Activated CD4-positive, alpha-beta T cell treated with anti-CD3 and anti-CD28 coated beads, Interleukin-2, amount 50 U/mL, for 24 hours (primary cell): ENCODE results near the gene ZNF385C.

Experiments used
- DNase-seq, 2 donors: peaks; one replicate each; pipeline ENCODE4 v3.0.0-alpha.2; 2020; ENCODE audit warnings: low read depth in 1 of 2, low spot score in 1 of 2

The ZNF385C gene

GRCh38 chr17:42125565-42125964, 27.3 kb upstream of the ZNF385C start:
- DNase-seq, result no peak

- DNase-seq, result no peak
These were observed 26.0 kb upstream of the ZNF385C start for GRCh38 chr17:42124256-42124655.

GRCh38 chr17:42122371-42123303, 24.4 kb upstream of the ZNF385C start, which contains the start of gene HSPB9:
HSPB9 (plus strand) TSS chr17:42122804; CDS start chr17:42122851, 47 bp downstream.
- no peak for DNase-seq

GRCh38 chr17:42120770-42121769, 22.8 kb upstream of the ZNF385C start, which contains the start of gene KAT2A:
KAT2A (minus strand) TSS chr17:42121367; CDS start chr17:42121304, 63 bp downstream.
- peak; percentile 57 to 69 for DNase-seq

- no peak for DNase-seq
These were observed 22.0 kb upstream of the ZNF385C start for GRCh38 chr17:42120161-42120769.

- DNase-seq, result no peak
These were observed 21.0 kb upstream of the ZNF385C start for GRCh38 chr17:42119301-42119700.

- DNase-seq, result peak in 1 of 2 donors; percentile 38
These were observed 20.3 kb upstream of the ZNF385C start for GRCh38 chr17:42118545-42118944.

- DNase-seq, result no peak
These were observed 19.8 kb upstream of the ZNF385C start for GRCh38 chr17:42118126-42118510.

GRCh38 chr17:42117397-42118125, 19.3 kb upstream of the ZNF385C start:
- no peak for DNase-seq

- peak; percentile 60 to 81 for DNase-seq
These were observed 18.6 kb upstream of the ZNF385C start for GRCh38 chr17:42116705-42117396.

- DNase-seq, result no peak
These were observed 15.8 kb upstream of the ZNF385C start for GRCh38 chr17:42114118-42114517.

GRCh38 chr17:42113293-42114069, 15.2 kb upstream of the ZNF385C start:
- DNase-seq, result no peak

- DNase-seq, result peak; percentile 53 to 78
These were observed 14.4 kb upstream of the ZNF385C start, which contains the start of gene DHX58 for GRCh38 chr17:42112552-42113176. DHX58 (minus strand) TSS chr17:42112714; CDS start chr17:42111892, 822 bp downstream.

GRCh38 chr17:42111871-42112551, 13.7 kb upstream of the ZNF385C start:
- DNase-seq, result no peak

- DNase-seq, result no peak
These were observed 13.0 kb upstream of the ZNF385C start for GRCh38 chr17:42111265-42111636.

GRCh38 chr17:42110301-42111264, 12.3 kb upstream of the ZNF385C start:
- no peak for DNase-seq

- DNase-seq, result no peak
These were observed 10.8 kb upstream of the ZNF385C start for GRCh38 chr17:42109086-42109485.
